Measurements from ENCODE around the gene ELP5.

The ELP5 gene

GRCh38 chr17:7280519-7281073 is 28.6 kb downstream of the ELP5 start (continued):
- no peak for TF ChIP-seq ZNF596 (tag by site-specific recombination; IDR thresholded peaks at IDR 0.05)
- TF ChIP-seq YY2 (tag by site-specific recombination; IDR thresholded peaks at IDR 0.05), result no peak
- TF ChIP-seq MEIS1 (CRISPR knock-in tag; IDR thresholded peaks at IDR 0.05; ENCODE audit: borderline replicate concordance), result no peak
- no peak for TF ChIP-seq ZFP69B (tag by site-specific recombination; IDR thresholded peaks at IDR 0.05)
- no peak; the same call in 1 of the 2 replicates for TF ChIP-seq KLF1 (tag by site-specific recombination; IDR thresholded peaks at IDR 0.05)
- TF ChIP-seq SETDB1 (IDR thresholded peaks at IDR 0.05; ENCODE audit: insufficient read length, low read length), result no peak
- 0 out of 2 replicates have a peak, but pooled peaks have one; percentile 17 for TF ChIP-seq ZBTB7A (tag by site-specific recombination; IDR thresholded peaks at IDR 0.05; ENCODE audit: low read depth)
- peak; percentile 8; the same call in 1 of the 2 replicates for TF ChIP-seq SP3 (tag by site-specific recombination; IDR thresholded peaks at IDR 0.05)
- TF ChIP-seq OVOL3 (tag by site-specific recombination; IDR thresholded peaks at IDR 0.05), result no peak
- peak; percentile 41; the same call in 1 of the 2 replicates for TF ChIP-seq ZBTB8A (tag by site-specific recombination; IDR thresholded peaks at IDR 0.05)
- TF ChIP-seq PRDM1 (tag by site-specific recombination; IDR thresholded peaks at IDR 0.05), result peak; percentile 74
- no peak for TF ChIP-seq TCF7L2 (IDR thresholded peaks at IDR 0.05; ENCODE audit: borderline replicate concordance, low read depth, low read length)
- no peak for TF ChIP-seq ZBTB49 (tag by site-specific recombination; IDR thresholded peaks at IDR 0.05; ENCODE audit: low read depth)
- no peak; the same call in 1 of the 2 replicates for TF ChIP-seq ZSCAN30 (tag by site-specific recombination; IDR thresholded peaks at IDR 0.05)
- TF ChIP-seq ZBTB11 (tag by site-specific recombination; conservative IDR thresholded peaks at IDR 0.05; ENCODE audit: low read depth), result no peak
- TF ChIP-seq PBX3 (CRISPR knock-in tag; IDR thresholded peaks at IDR 0.05), result peak; percentile 88
- no peak for TF ChIP-seq ZNF10 (tag by site-specific recombination; IDR thresholded peaks at IDR 0.05)
- TF ChIP-seq ZNF776 (tag by site-specific recombination; IDR thresholded peaks at IDR 0.05; ENCODE audit: borderline replicate concordance), result no peak
- no peak for TF ChIP-seq ZBTB44 (tag by site-specific recombination; IDR thresholded peaks at IDR 0.05)
- TF ChIP-seq ZBTB6 (tag by site-specific recombination; IDR thresholded peaks at IDR 0.05), result no peak
- TF ChIP-seq ZBTB48 (tag by site-specific recombination; IDR thresholded peaks at IDR 0.05), result no peak
- no peak for TF ChIP-seq ZNF513 (tag by site-specific recombination; IDR thresholded peaks at IDR 0.05)
- no peak for TF ChIP-seq ZNF266 (tag by site-specific recombination; IDR thresholded peaks at IDR 0.05; ENCODE audit: low read depth)
- TF ChIP-seq ZBTB20 (tag by site-specific recombination; IDR thresholded peaks at IDR 0.05), result peak; percentile 80
- no peak for TF ChIP-seq HOXD13 (CRISPR knock-in tag; IDR thresholded peaks at IDR 0.05; ENCODE audit: borderline replicate concordance)
- no peak; the same call in 1 of the 2 replicates for TF ChIP-seq KLF10 (tag by site-specific recombination; IDR thresholded peaks at IDR 0.05)
- no peak for TF ChIP-seq ZNF768 (tag by site-specific recombination; IDR thresholded peaks at IDR 0.05)
- no peak for TF ChIP-seq ZNF133 (tag by site-specific recombination; IDR thresholded peaks at IDR 0.05)
- no peak for TF ChIP-seq ZNF624 (tag by site-specific recombination; IDR thresholded peaks at IDR 0.05)
- TF ChIP-seq ZNF202 (tag by site-specific recombination; IDR thresholded peaks at IDR 0.05; ENCODE audit: borderline replicate concordance), result no peak
